Adrenal gland (tissue), 12 donors: ENCODE results near the gene PPP1R9A. TPM values are rescaled to one million over a fixed set of nuclear protein-coding genes. Genes with fewer than 3 reads are reported as not detected.
A peak's percentile ranks its signal among the peaks of the same experiment; 100 is the strongest.

ENCODE experiments used
- DNase-seq, 7 donors: peaks; one replicate each; pipeline ENCODE4 v3.0.0-alpha.2; 2019 to 2020
- H3K27ac ChIP-seq, 5 donors: fragments of 200-600 bp; sonication (generic) in 4 of 5; 1 replicate in 3 of 5; 2 replicates in 2 of 5; pipeline versions ENCODE4 v1.5.1 to v1.8.0; 2016 to 2020; ENCODE audit warnings: mild to moderate bottlenecking in 1 of 5
- H3K27me3 ChIP-seq: fragments of 200-600 bp; 2 replicates; pipeline ENCODE4 v1.8.0; 2021
- H3K36me3 ChIP-seq, 2 donors: fragments of 200-600 bp; replicated peaks in 1 of 2; 1 replicate in 1 of 2; 2 replicates in 1 of 2; pipeline versions ENCODE4 v1.5.1 to v1.8.0; 2018 to 2022
- H3K4me1 ChIP-seq, 2 donors: fragments of 200-600 bp; replicated peaks in 1 of 2; 1 replicate in 1 of 2; 2 replicates in 1 of 2; pipeline versions ENCODE4 v1.5.1 to v1.8.0; 2018 to 2021
- H3K4me3 ChIP-seq, 4 donors: fragments of 200-600 bp; sonication (generic) in 3 of 4; one replicate each; pipeline ENCODE4 v1.5.1; 2016 to 2018
- H3K9me3 ChIP-seq, 3 donors: fragments of 200-600 bp; sonication (generic) in 1 of 3; replicated peaks in 1 of 3; 1 replicate in 2 of 3; 2 replicates in 1 of 3; pipeline versions ENCODE4 v1.5.1 to v1.8.0; 2016 to 2021
- CTCF ChIP-seq, 6 experiments: fragments of 450-650 bp in 4 of 6; fragments of 200-600 bp in 2 of 6; sonication (generic) in 1 of 6; IDR thresholded peaks; 1 replicate in 5 of 6; 2 replicates in 1 of 6; pipeline versions ENCODE4 v1.5.1 to v1.8.0; 2016 to 2021; ENCODE audit warnings: antibody characterized with exemption in 6 of 6, mild to moderate bottlenecking in 2 of 6, moderate library complexity in 1 of 6
- POLR2A ChIP-seq, 2 donors: fragments of 450-650 bp; IDR thresholded peaks; one replicate each; pipeline ENCODE4 v1.6.1; 2017; ENCODE audit warnings: antibody characterized with exemption in 2 of 2, mild to moderate bottlenecking in 2 of 2, moderate library complexity in 1 of 2
- WGBS, 4 donors: extraction: QIAGEN DNeasy Blood & Tissue Kit in 2 of 4; methylation state at CpG; one replicate each; pipeline versions ENCODE4 v1.1.5 to v1.1.7; 2013 to 2017; 5-methylcytosine and 5-hydroxymethylcytosine counted together
- intact Hi-C, 2 donors: fragments of 100-400 bp; cut with DNase I; formaldehyde crosslinking; loops; one replicate each; pipeline versions ENCODE4 v1.14.1 to v1.15.0; 2022 to 2023
- polyA plus RNA-seq, 3 donors: library from polyadenylated mRNA; stranded (reverse); fragments of 200-250 nt in 2 of 3; fragments of 350-450 nt in 1 of 3; fragmentation: Illumina TruSeq in 1 of 3; extraction: RNeasy Lipid Tissue Mini Kit (QIAGEN cat#74804) in 1 of 3; gene quantifications; one replicate each; pipeline ENCODE4 v1.2.3, GENCODE V29; 2013 to 2014
- total RNA-seq, 9 donors: library from RNA; depleted of rRNA in 4 of 9; stranded (reverse); fragments of >200 nt in 4 of 9; fragments of 120-200 nt in 1 of 9; fragmentation: NEBNext Ultra II Directional in 1 of 9; extraction: Animal tissue kit (Norgen Biotek cat#: 25700) in 1 of 9; gene quantifications; one replicate each; pipeline versions ENCODE4 v1.1.0 to v1.2.4, GENCODE V29; 2013 to 2023
- donor health status: healthy with polysubstance abuse.
- donor health status: Bipolar disorder and iron deficiency.
- donor health status: DM: yes; HTN: yes; CAD: no.
- donor health status: DM: no; HTN: no; CAD: no.
- donor health status: DM: no; HTN: no; CAD: no.
- donor health status: DM: yes; HTN: yes; CAD: no.

PPP1R9A gene
- total and polyA plus RNA-seq, 12 donors = 7.2 to 86.0 (median 40.6) TPM

DNA sequence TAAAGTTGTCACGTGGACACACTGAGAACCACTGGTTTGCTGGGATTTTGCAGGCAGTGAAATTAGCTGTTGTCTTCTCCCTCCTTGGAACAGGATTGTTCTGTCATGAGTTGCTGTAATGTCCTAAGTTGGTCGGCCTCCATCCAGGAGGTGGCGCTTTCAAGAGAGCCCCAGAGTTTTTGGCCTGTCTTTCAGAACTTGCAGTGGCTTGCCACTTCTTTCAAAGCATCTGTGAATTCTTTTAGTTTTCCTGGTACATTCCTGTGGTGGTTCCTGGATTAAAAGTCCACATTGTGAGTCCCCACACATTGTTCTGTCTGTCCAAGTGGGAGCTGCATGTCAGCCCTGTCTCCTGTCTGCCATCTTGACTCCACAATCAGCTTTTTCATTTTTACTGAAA, 283.1 kb downstream of the PPP1R9A start:
- H3K4me3 ChIP-seq = no peak overlapping the region
- DNase-seq = no peak
- intact Hi-C loops = no loop called here
- no peaks in the 10 kb centered on the region for H3K9me3 ChIP-seq
- TF ChIP-seq CTCF (IDR thresholded peaks at IDR 0.05) (no peak), POLR2A (IDR thresholded peaks at IDR 0.05) (no peak)
- WGBS, 4 donors = 89 to 96% (median 96%) methylated on average over 2 to 3 of the region's 3 CpGs
- H3K4me1 ChIP-seq = no peaks in the 10 kb centered on the region
- no peak overlapping the region for H3K27ac ChIP-seq
- no peaks in the 10 kb centered on the region for H3K27me3 ChIP-seq
- H3K36me3 ChIP-seq = no peaks in the 10 kb centered on the region

- no peaks in the 10 kb centered on the region for H3K4me1 ChIP-seq
- no peak for DNase-seq
- no peak overlapping the region for H3K27ac ChIP-seq
- TF ChIP-seq CTCF (IDR thresholded peaks at IDR 0.05) = no peak
- no peak for TF ChIP-seq POLR2A (IDR thresholded peaks at IDR 0.05)
- H3K36me3 ChIP-seq = no peaks in the 10 kb centered on the region
- no peaks in the 10 kb centered on the region for H3K27me3 ChIP-seq
- no peak overlapping the region for H3K4me3 ChIP-seq
- H3K9me3 ChIP-seq = no peaks in the 10 kb centered on the region
- intact Hi-C loops = no loop called here
Measured at GRCh38 chr7:95191795-95192194, 284.4 kb downstream of the PPP1R9A start.

DNA sequence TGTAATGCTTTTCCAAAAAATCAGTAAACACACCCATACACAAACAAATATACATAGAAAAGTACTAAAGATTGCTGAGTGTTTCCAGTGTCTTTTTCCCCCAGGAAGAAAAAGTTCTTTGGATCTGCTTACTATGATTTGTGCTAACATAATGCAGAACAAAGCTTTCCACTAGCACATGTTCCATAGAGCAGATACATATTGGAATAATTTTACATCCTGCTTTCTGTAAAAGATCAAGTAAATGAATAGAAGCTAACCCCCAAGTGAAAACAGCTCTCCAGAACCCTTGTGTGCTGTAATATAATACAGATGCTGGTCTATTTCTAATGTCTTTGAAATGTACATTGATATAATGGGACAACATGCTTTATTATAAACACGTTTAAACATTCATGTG, 291.5 kb downstream of the PPP1R9A start:
- Histone ChIP-seq H3K27me3 (no peaks in the 10 kb centered on the region), H3K4me1 (no peaks in the 10 kb centered on the region), H3K4me3 (no peak overlapping the region), H3K9me3 (no peaks in the 10 kb centered on the region), H3K36me3 (no peaks in the 10 kb centered on the region), H3K27ac (no peak overlapping the region)
- intact Hi-C loops = no loop called here
- 59 to 82% (median 66%) methylated on average over 1 of the region's 1 CpG for WGBS, 4 donors
- DNase-seq = no peak
- no peak for TF ChIP-seq POLR2A (IDR thresholded peaks at IDR 0.05)

GRCh38 chr7:95199779-95200558, 292.6 kb downstream of the PPP1R9A start:
- H3K36me3 ChIP-seq = no peaks in the 10 kb centered on the region
- TF ChIP-seq POLR2A (IDR thresholded peaks at IDR 0.05) (no peak), CTCF (IDR thresholded peaks at IDR 0.05) (peak; percentile 60 to 78 (median 76))
- no peaks in the 10 kb centered on the region for H3K9me3 ChIP-seq
- no peak overlapping the region for H3K4me3 ChIP-seq
- no peaks in the 10 kb centered on the region for H3K27me3 ChIP-seq
- WGBS, 4 donors = 57 to 65% (median 62%) methylated on average over 3 of the region's 3 CpGs
- intact Hi-C loops = no loop called here
- no peak overlapping the region for H3K27ac ChIP-seq
- DNase-seq = peak; percentile 45 to 82 (median 61)
- H3K4me1 ChIP-seq = no peaks in the 10 kb centered on the region

DNA sequence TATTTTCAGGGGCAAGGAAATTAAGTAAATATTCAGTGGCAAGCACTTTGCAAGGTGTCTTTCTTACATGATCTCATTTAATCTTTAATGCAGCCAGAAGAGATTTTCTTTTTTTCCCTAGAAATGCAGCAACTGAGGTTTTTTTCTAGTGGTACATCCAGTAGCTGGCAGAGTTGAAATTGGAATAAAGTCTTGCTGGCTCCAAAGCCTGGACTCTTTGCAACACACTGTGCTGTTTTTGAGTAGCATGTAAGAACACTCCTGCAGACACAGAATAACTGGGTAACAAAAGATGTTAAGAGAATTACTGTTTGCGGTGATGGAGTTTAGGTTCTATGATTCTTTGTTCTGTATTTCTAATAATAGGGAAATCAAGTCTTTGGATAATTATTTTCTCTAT, 293.3 kb downstream of the PPP1R9A start:
- no peak overlapping the region for H3K27ac ChIP-seq
- DNase-seq = no peak
- no peaks in the 10 kb centered on the region for H3K27me3 ChIP-seq
- H3K9me3 ChIP-seq = no peaks in the 10 kb centered on the region
- WGBS, 4 donors = 91 to 100% (median 96%) methylated on average over 1 of the region's 1 CpG
- H3K4me3 ChIP-seq = no peak overlapping the region
- intact Hi-C loops = no loop called here
- no peaks in the 10 kb centered on the region for H3K36me3 ChIP-seq
- TF ChIP-seq CTCF (IDR thresholded peaks at IDR 0.05) = no peak
- TF ChIP-seq POLR2A (IDR thresholded peaks at IDR 0.05) = no peak
- peaks cover 0 to 6% of the 10 kb centered on the region in 2 donors for H3K4me1 ChIP-seq
